ENCODE results near the gene MMAB.

GRCh38 chr12:109621901-109622364 lies 48.6 kb upstream of the MMAB start:
- TF ChIP-seq CTCF (conservative IDR thresholded peaks at IDR 0.05 in 1 of 2, IDR thresholded peaks at IDR 0.05 in 1 of 2; ENCODE audit: low read depth in 1 of 2, low read length in 2 of 2): no peak
- TF ChIP-seq EZH2 (IDR thresholded peaks at IDR 0.05; ENCODE audit: low read length, missing control alignments): no peak

All from fibroblast of lung (primary cell).